Caco-2 (cell line): ENCODE measurements around the gene MXD3. TPM values are rescaled to one million over a fixed set of nuclear protein-coding genes. Genes with fewer than 3 reads are reported as not detected.
A peak's percentile ranks its signal among the peaks of the same experiment; 100 is the strongest.

Experiments
- BruUV-seq: library from RNA; stranded (reverse); fragments of 400-500 nt; replicated peaks from 2 replicates; lab custom pipeline; 2021; lab: Mats Ljungman, UMichigan
- CTCF ChIA-PET: fragments of 300-600 bp; sonication (Branson Sonifier 250); formaldehyde crosslinking; loops from one replicate; lab custom pipeline; 2022; ENCODE audit warnings: antibody characterized with exemption; lab: Charles Lee
- POLR2A ChIA-PET: fragments of 300-600 bp; sonication (Branson Sonifier 250); formaldehyde crosslinking; loops from one replicate; lab custom pipeline; 2022; ENCODE audit warnings: antibody characterized with exemption; lab: Charles Lee
- DNase-seq, 2 experiments: peaks; one replicate each; pipeline versions ENCODE4 v3.0.0 to v3.0.0-alpha.2; 2020 to 2022
- H3K27me3 ChIP-seq: replicated peaks from 2 replicates; pipeline ENCODE4 v1.6.0; 2011; ENCODE audit warnings: low read length; ENCODE audit not compliant: control insufficient read depth, insufficient read depth
- H3K36me3 ChIP-seq: 2 replicates; pipeline ENCODE4 v1.5.1; 2011; ENCODE audit warnings: low read length; ENCODE audit not compliant: control insufficient read depth, insufficient read depth
- H3K4me1 ChIP-seq: fragments of 250-450 bp; sonication (Bioruptor Pico); 2 replicates; pipeline ENCODE4 v1.5.1; 2020; ENCODE audit warnings: mild to moderate bottlenecking
- H3K4me3 ChIP-seq: 2 replicates; pipeline ENCODE4 v1.5.1; 2011; ENCODE audit warnings: low read depth, mild to moderate bottlenecking, control low read depth, low read length
- H3K9me3 ChIP-seq: fragments of 250-450 bp; sonication (Bioruptor Pico); 2 replicates; pipeline ENCODE4 v1.5.1; 2020; ENCODE audit warnings: mild to moderate bottlenecking, moderate library complexity
- H3K27ac Mint-ChIP-seq: one replicate; pipeline ENCODE4 v1.8.0; 2022; ENCODE audit warnings: mixed read lengths; ENCODE audit not compliant: unreplicated experiment
- H3K27me3 Mint-ChIP-seq: one replicate; pipeline ENCODE4 v1.8.0; 2022; ENCODE audit warnings: mixed read lengths; ENCODE audit not compliant: insufficient read depth, unreplicated experiment
- H3K36me3 Mint-ChIP-seq: one replicate; pipeline ENCODE4 v1.8.0; 2022; ENCODE audit warnings: mild to moderate bottlenecking, mixed read lengths; ENCODE audit not compliant: insufficient read depth, unreplicated experiment
- H3K4me1 Mint-ChIP-seq: one replicate; pipeline ENCODE4 v1.8.0; 2022; ENCODE audit warnings: low read depth, mixed read lengths; ENCODE audit not compliant: unreplicated experiment
- H3K4me3 Mint-ChIP-seq: one replicate; pipeline ENCODE4 v1.8.0; 2022; ENCODE audit warnings: mild to moderate bottlenecking, moderate library complexity, mixed read lengths; ENCODE audit not compliant: unreplicated experiment
- H3K9me3 Mint-ChIP-seq: one replicate; pipeline ENCODE4 v1.8.0; 2022; ENCODE audit warnings: mixed read lengths; ENCODE audit not compliant: unreplicated experiment
- intact Hi-C: fragments of 100-400 bp; cut with micrococcal nuclease; formaldehyde crosslinking; loops from one replicate; pipeline ENCODE4 v1.10.0; 2022; ENCODE audit not compliant: unreplicated experiment
- total RNA-seq: library from RNA; stranded (reverse); gene quantifications from 2 replicates; pipeline ENCODE4 v1.2.3, GENCODE V29; 2022
- TF ChIP-seq, protein P1 (sequence below), 2 experiments: fragments of 200-600 bp in 1 of 2; IDR thresholded peaks; 1 replicate in 1 of 2; 2 replicates in 1 of 2; pipeline versions ENCODE4 v1.5.1 to v1.8.0; 2011 to 2022; ENCODE audit warnings: antibody characterized with exemption in 1 of 2, control low read depth in 1 of 2, inconsistent platforms in 1 of 2, low read depth in 1 of 2, low read length in 1 of 2, mild to moderate bottlenecking in 1 of 2, moderate library complexity in 1 of 2; ENCODE audit not compliant: insufficient read depth in 1 of 2, severe bottlenecking in 1 of 2, unreplicated experiment in 1 of 2

MXD3 gene
- total RNA-seq, 1 experiment from 2014 or later = 19.8 TPM

DNA sequence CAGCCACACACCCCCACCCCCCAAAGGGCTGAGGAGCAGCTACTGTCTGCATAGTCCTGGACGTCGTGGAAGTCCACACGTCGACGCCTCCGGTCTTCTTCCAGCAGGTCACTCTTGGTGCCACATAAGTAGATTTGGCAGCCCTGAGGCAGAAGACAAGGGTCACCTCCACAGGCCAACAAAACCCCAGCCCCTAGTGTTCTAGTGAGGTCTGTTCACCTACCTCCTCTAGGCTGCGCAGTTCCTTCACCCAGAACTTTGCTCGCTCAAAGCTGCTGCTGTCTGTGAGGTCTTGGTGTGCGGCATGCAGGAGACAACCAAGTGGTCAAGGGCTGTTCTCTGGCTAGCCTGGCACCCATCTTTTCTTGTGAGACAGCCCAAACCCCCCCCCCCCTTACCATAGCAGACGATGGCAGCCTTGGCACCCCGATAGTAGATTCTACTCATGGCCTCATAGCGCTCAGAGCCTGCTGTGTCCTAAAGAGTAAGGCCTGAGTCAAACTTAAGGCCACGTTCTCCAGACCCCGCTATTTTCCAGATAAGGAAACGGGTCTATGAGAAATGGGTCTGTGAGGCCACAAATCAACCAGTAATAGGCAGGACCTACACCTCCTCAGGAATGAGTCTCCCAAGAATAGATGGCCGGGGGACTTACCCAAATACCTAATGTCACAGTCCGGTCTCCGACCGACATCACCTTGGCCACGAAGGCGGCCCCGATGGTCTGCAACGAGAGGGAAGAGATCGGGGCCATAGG is 9.2 kb downstream of the MXD3 start:
- peaks cover 9% of the 10 kb centered on the region for H3K36me3 ChIP-seq
- BruUV-seq = no TSS peak
- H3K36me3 Mint-ChIP-seq = peaks cover 74% of the 10 kb centered on the region

DNA sequence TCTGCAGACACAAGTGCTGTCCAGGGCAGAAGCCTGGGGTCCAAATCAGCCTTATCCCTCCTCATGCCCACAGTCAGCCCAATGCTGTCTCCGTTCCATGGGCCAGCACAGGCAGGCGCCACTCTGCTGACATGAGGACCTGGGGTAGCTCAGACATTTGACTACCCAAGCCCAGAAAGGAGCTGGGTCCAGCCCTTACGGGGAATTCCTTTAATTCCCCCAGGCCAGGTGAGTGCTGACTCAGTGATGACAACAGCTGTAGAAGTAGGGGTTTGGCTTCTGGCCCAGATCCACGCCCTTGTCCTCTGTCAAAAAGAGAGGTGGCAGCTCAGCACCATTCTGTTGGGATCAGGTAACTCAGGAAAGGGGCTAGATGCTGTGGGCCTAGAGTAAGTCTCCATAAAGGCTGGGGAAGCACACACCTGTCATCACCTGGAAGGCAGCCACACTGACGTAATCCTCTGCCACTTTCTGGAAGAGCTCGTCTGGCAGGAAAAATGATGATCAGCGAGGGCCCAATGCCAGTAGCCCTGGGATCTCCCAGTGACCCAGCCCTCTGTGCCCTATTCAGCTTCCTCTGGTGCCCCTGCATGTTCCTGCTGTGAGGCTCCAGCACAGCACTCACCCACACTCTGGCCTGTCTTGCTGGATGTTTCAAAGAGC is 10.1 kb downstream of the MXD3 start:
- Mint-ChIP-seq H3K36me3 (peaks cover 74% of the 10 kb centered on the region), H3K4me3 (peak overlapping the region; percentile 94), H3K9me3 (no peaks in the 10 kb centered on the region), H3K27ac (peak overlapping the region; percentile 94), H3K27me3 (no peaks in the 10 kb centered on the region), H3K4me1 (peaks cover 21% of the 10 kb centered on the region)
- Histone ChIP-seq H3K36me3 (peaks cover 7% of the 10 kb centered on the region), H3K4me1 (peaks cover 29% of the 10 kb centered on the region), H3K27me3 (no peaks in the 10 kb centered on the region), H3K9me3 (no peaks in the 10 kb centered on the region), H3K4me3 (no peak overlapping the region)
- ChIA-PET POLR2A (interaction anchor here (0.5 to 0.6 kb wide), 2 partner anchors 29 to 84 kb away, joined by 4 to 6 read pairs; no protein-coding TSS in a partner anchor), CTCF (interaction anchor here (2.2 to 2.4 kb wide), 2 partner anchors 8 to 188 kb away, joined by 11 to 13 read pairs; no protein-coding TSS in a partner anchor)
- no TSS peak for BruUV-seq
- peak in 1 of 2 experiments; percentile 33 for DNase-seq
- intact Hi-C loops = loop anchor here (1.0 kb wide), 1 partner anchor 187 kb away; no protein-coding TSS in a partner anchor
- TF ChIP-seq, protein P1, sequence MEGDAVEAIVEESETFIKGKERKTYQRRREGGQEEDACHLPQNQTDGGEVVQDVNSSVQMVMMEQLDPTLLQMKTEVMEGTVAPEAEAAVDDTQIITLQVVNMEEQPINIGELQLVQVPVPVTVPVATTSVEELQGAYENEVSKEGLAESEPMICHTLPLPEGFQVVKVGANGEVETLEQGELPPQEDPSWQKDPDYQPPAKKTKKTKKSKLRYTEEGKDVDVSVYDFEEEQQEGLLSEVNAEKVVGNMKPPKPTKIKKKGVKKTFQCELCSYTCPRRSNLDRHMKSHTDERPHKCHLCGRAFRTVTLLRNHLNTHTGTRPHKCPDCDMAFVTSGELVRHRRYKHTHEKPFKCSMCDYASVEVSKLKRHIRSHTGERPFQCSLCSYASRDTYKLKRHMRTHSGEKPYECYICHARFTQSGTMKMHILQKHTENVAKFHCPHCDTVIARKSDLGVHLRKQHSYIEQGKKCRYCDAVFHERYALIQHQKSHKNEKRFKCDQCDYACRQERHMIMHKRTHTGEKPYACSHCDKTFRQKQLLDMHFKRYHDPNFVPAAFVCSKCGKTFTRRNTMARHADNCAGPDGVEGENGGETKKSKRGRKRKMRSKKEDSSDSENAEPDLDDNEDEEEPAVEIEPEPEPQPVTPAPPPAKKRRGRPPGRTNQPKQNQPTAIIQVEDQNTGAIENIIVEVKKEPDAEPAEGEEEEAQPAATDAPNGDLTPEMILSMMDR (IDR thresholded peaks at IDR 0.05; ENCODE audit: insufficient read depth in 1 of 2, low read depth in 1 of 2, low read length in 1 of 2, severe bottlenecking in 1 of 2, unreplicated experiment in 1 of 2) = no peak

More for the DNA sequence above, 9.2 kb downstream of the MXD3 start:
- CTCF ChIA-PET = interaction anchor here (1.4 to 2.4 kb wide), 3 partner anchors 8 to 189 kb away, joined by 3 to 13 read pairs (median 11); no protein-coding TSS in a partner anchor
- peak overlapping the region; percentile 94 for H3K27ac Mint-ChIP-seq
- H3K27me3 Mint-ChIP-seq = no peaks in the 10 kb centered on the region
- POLR2A ChIA-PET = interaction anchor here (0.5 to 1.8 kb wide), 3 partner anchors 10 to 124 kb away, joined by 6 to 7 read pairs (median 7); partner anchors contain the start of gene GRK6
- Histone ChIP-seq H3K4me3 (peak overlapping the region; percentile 89), H3K9me3 (no peaks in the 10 kb centered on the region), H3K27me3 (no peaks in the 10 kb centered on the region), H3K4me1 (peaks cover 29% of the 10 kb centered on the region)
- intact Hi-C loops = loop anchor here (1.0 kb wide), 1 partner anchor 188 kb away; no protein-coding TSS in a partner anchor
- H3K9me3 Mint-ChIP-seq = no peaks in the 10 kb centered on the region
- peak in 1 of 2 experiments; percentile 31 for DNase-seq
- H3K4me3 Mint-ChIP-seq = peak overlapping the region; percentile 94
- peaks cover 21% of the 10 kb centered on the region for H3K4me1 Mint-ChIP-seq
- TF ChIP-seq, protein P1 (IDR thresholded peaks at IDR 0.05; ENCODE audit: insufficient read depth in 1 of 2, low read depth in 1 of 2, low read length in 1 of 2, severe bottlenecking in 1 of 2, unreplicated experiment in 1 of 2) = no peak

GRCh38 chr5:177300951-177301350 is 10.7 kb downstream of the MXD3 start:
- no peaks in the 10 kb centered on the region for H3K27me3 Mint-ChIP-seq
- no peak overlapping the region for H3K4me3 Mint-ChIP-seq
- H3K4me3 ChIP-seq = no peak overlapping the region
- ChIA-PET CTCF (interaction anchor here (2.2 kb wide), 1 partner anchor 9 kb away, joined by 11 read pairs; no protein-coding TSS in a partner anchor), POLR2A (interaction anchor here (0.6 kb wide), 1 partner anchor 28 kb away, joined by 4 read pairs; no protein-coding TSS in a partner anchor)
- peaks cover 21% of the 10 kb centered on the region for H3K4me1 Mint-ChIP-seq
- TF ChIP-seq, protein P1 (IDR thresholded peaks at IDR 0.05; ENCODE audit: insufficient read depth in 1 of 2, low read depth in 1 of 2, low read length in 1 of 2, severe bottlenecking in 1 of 2, unreplicated experiment in 1 of 2) = no peak
- no TSS peak for BruUV-seq
- peaks cover 7% of the 10 kb centered on the region for H3K36me3 ChIP-seq
- H3K4me1 ChIP-seq = peaks cover 29% of the 10 kb centered on the region
- H3K36me3 Mint-ChIP-seq = peaks cover 70% of the 10 kb centered on the region
- DNase-seq = no peak
- H3K9me3 Mint-ChIP-seq = no peaks in the 10 kb centered on the region
- no peak overlapping the region for H3K27ac Mint-ChIP-seq
- intact Hi-C loops = no loop called here
- H3K9me3 ChIP-seq = no peaks in the 10 kb centered on the region
- H3K27me3 ChIP-seq = no peaks in the 10 kb centered on the region
